Sigmoid colon (tissue), 4 donors: Measurements from ENCODE around the gene CSRNP2.

Experiments used
- CTCF ChIP-seq, 4 experiments: fragments of 450-650 bp in 3 of 4; fragments of 200-600 bp in 1 of 4; IDR thresholded peaks; one replicate each; pipeline ENCODE4 v1.5.1; 2016 to 2019; ENCODE audit warnings: antibody characterized with exemption in 4 of 4, mild to moderate bottlenecking in 3 of 4, moderate library complexity in 2 of 4
- POLR2A ChIP-seq, 2 donors: fragments of 450-650 bp; IDR thresholded peaks; one replicate each; pipeline ENCODE4 v1.6.1; 2016; ENCODE audit warnings: antibody characterized with exemption in 2 of 2, mild to moderate bottlenecking in 2 of 2, moderate library complexity in 2 of 2
- POLR2AphosphoS5 ChIP-seq, 4 donors: sonication (generic); formaldehyde crosslinking; IDR thresholded peaks; one replicate each; pipeline ENCODE4 v1.6.1; 2017; ENCODE audit warnings: antibody characterized with exemption in 4 of 4

GRCh38 chr12:51080136-51080535 is 3.3 kb downstream of the CSRNP2 start:
- no peak for TF ChIP-seq POLR2A (IDR thresholded peaks at IDR 0.05)
- no peak for TF ChIP-seq CTCF (IDR thresholded peaks at IDR 0.05)
- no peak for TF ChIP-seq POLR2AphosphoS5 (IDR thresholded peaks at IDR 0.05)
